PC-9 (cell line): ENCODE data around the gene PTPRR.

ENCODE experiments used
- CTCF ChIP-seq: fragments of 200-600 bp; sonication (generic); conservative IDR thresholded peaks from 2 replicates; pipeline ENCODE4 v1.6.1; 2017; ENCODE audit warnings: mixed run types, antibody characterized with exemption, mild to moderate bottlenecking, moderate library complexity
- EZH2 ChIP-seq: fragments of 200-600 bp; sonication (generic); IDR thresholded peaks from 2 replicates; pipeline ENCODE4 v1.8.0; 2017; ENCODE audit warnings: antibody characterized with exemption, low read depth

DNA sequence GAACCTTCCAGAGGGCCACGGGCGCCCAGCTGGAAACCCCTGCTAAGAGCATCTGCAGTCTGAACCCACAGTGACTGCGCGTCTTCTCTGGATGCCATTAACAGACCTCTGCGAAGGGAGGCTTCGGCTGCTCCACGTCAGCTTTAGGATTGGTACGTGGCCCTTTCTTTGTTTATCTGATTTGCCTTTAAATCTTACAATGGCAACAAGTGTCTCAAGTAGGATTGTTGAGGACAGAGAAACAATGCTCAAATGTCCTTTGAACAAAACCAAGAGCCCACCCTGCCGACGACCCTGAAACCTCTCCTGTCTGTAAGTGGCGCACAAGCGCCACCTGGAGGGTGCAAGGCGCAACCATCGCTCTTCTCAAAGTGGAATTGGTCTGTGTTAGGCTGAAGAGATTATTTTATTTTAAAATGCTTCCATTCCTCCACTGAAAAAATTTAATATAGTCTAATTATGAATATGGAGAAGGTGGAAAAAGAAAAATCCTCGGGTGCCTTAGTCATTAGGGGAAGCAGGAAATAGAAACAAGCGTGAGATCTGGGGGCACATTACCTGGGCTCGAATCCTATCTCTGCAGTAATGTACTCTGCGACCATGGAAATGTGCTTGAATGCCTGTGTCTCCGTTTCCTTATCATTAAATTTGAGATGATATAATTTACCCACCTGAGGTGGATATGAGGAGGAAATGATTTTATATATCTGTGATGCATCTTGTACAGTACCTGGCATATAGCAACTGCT lies 200.7 kb downstream of the PTPRR start:
- TF ChIP-seq CTCF (peak; percentile 94), EZH2 (no peak)
